HL-60 (cell line): Measurements from ENCODE around the gene TMEM52B.

Experiments used
- DNase-seq, 2 experiments: peaks; one replicate each; pipeline ENCODE4 v3.0.0-alpha.2; 2010 to 2020; ENCODE audit warnings: low read depth in 1 of 2, low spot score in 1 of 2
- H3K27ac ChIP-seq: fragments of 250-450 bp; sonication (Bioruptor Pico); replicated peaks from 2 replicates; pipeline ENCODE4 v1.5.1; 2020; ENCODE audit warnings: mild to moderate bottlenecking, moderate library complexity
- H3K27me3 ChIP-seq: fragments of 250-450 bp; sonication (Bioruptor Pico); 2 replicates; pipeline ENCODE4 v1.5.1; 2021; ENCODE audit warnings: mild to moderate bottlenecking, moderate library complexity; ENCODE audit not compliant: insufficient read depth, poor library complexity, severe bottlenecking
- H3K4me3 ChIP-seq: replicated peaks from 2 replicates; pipeline ENCODE4 v1.5.1; 2011; ENCODE audit warnings: mild to moderate bottlenecking, control low read depth, low read length; ENCODE audit not compliant: insufficient read depth
- GABPA ChIP-seq: IDR thresholded peaks from 2 replicates; pipeline ENCODE4 v1.6.1; 2012; ENCODE audit warnings: low read depth
- POLR2AphosphoS5 ChIP-seq: IDR thresholded peaks from 2 replicates; pipeline ENCODE4 v1.6.1; 2012; ENCODE audit warnings: low read depth
- SPI1 ChIP-seq: IDR thresholded peaks from 2 replicates; pipeline ENCODE4 v1.6.1; 2012; ENCODE audit warnings: low read depth, mild to moderate bottlenecking, borderline replicate concordance
- TF ChIP-seq, protein P1 (sequence below): IDR thresholded peaks from 2 replicates; pipeline ENCODE4 v1.6.1; 2012; ENCODE audit warnings: low read depth; ENCODE audit not compliant: insufficient replicate concordance
- TF ChIP-seq, protein P2 (sequence below): IDR thresholded peaks from one replicate; pipeline ENCODE4 v1.5.1; 2011; ENCODE audit warnings: low read length, control low read depth, inconsistent platforms; ENCODE audit not compliant: insufficient read depth

TMEM52B gene

DNA sequence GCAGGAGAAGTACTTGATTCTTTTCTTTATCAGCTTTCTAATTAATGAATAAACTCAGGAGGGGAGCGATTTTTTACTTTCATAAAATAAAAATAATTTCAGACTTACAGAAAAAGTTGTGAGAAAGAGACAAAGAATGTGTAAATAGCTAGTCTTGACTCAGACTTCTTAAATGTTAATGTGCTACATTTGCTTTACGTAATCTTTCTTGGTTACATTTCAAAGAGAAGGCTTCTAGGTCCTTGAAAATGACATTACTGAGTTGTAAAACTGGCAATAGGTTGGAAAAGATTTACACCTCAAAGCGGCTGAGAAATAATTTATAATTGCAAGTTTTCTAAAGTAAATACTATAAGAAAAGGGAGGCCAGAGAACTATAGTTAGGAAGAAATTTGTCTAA is 62.5 kb downstream of the TMEM52B start:
- Histone ChIP-seq H3K27ac (peak overlapping the region; percentile 5; the same call in 1 of the 2 replicates), H3K4me3 (no peak overlapping the region), H3K27me3 (no peaks in the 10 kb centered on the region)
- no peak for DNase-seq
- no peak for TF ChIP-seq GABPA
- TF ChIP-seq SPI1: no peak
- no peak for TF ChIP-seq POLR2AphosphoS5
- TF ChIP-seq, protein P1, sequence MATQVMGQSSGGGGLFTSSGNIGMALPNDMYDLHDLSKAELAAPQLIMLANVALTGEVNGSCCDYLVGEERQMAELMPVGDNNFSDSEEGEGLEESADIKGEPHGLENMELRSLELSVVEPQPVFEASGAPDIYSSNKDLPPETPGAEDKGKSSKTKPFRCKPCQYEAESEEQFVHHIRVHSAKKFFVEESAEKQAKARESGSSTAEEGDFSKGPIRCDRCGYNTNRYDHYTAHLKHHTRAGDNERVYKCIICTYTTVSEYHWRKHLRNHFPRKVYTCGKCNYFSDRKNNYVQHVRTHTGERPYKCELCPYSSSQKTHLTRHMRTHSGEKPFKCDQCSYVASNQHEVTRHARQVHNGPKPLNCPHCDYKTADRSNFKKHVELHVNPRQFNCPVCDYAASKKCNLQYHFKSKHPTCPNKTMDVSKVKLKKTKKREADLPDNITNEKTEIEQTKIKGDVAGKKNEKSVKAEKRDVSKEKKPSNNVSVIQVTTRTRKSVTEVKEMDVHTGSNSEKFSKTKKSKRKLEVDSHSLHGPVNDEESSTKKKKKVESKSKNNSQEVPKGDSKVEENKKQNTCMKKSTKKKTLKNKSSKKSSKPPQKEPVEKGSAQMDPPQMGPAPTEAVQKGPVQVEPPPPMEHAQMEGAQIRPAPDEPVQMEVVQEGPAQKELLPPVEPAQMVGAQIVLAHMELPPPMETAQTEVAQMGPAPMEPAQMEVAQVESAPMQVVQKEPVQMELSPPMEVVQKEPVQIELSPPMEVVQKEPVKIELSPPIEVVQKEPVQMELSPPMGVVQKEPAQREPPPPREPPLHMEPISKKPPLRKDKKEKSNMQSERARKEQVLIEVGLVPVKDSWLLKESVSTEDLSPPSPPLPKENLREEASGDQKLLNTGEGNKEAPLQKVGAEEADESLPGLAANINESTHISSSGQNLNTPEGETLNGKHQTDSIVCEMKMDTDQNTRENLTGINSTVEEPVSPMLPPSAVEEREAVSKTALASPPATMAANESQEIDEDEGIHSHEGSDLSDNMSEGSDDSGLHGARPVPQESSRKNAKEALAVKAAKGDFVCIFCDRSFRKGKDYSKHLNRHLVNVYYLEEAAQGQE: no peak
- TF ChIP-seq, protein P2, sequence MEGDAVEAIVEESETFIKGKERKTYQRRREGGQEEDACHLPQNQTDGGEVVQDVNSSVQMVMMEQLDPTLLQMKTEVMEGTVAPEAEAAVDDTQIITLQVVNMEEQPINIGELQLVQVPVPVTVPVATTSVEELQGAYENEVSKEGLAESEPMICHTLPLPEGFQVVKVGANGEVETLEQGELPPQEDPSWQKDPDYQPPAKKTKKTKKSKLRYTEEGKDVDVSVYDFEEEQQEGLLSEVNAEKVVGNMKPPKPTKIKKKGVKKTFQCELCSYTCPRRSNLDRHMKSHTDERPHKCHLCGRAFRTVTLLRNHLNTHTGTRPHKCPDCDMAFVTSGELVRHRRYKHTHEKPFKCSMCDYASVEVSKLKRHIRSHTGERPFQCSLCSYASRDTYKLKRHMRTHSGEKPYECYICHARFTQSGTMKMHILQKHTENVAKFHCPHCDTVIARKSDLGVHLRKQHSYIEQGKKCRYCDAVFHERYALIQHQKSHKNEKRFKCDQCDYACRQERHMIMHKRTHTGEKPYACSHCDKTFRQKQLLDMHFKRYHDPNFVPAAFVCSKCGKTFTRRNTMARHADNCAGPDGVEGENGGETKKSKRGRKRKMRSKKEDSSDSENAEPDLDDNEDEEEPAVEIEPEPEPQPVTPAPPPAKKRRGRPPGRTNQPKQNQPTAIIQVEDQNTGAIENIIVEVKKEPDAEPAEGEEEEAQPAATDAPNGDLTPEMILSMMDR: no peak
